ENCODE data around the gene RAD18.

The RAD18 gene

DNA sequence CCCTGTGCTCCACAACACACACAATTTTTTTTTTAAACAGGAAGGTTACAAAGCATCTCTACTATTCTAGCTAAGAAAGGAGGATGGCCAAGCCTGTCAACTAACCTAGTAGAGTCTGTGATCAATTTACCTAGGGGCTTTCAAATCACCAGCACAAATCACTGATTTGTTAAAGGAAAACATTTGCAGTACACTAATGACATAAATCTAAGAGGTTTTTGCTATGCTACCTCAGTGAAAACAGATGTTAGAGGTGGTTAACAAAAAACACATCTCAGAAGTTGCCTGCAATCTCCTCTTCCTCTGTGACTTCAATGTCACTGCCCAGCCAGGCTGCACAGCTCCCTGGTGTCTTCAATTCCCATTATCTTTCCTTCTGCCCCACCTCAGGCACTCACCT lies 72.0 kb downstream of the RAD18 start:
- DNase-seq = no peak

GRCh38 chr3:8888301-8888915 lies 74.9 kb downstream of the RAD18 start:
- DNase-seq = no peak

GRCh38 chr3:8887435-8888300 lies 75.6 kb downstream of the RAD18 start:
- no peak for DNase-seq

DNA sequence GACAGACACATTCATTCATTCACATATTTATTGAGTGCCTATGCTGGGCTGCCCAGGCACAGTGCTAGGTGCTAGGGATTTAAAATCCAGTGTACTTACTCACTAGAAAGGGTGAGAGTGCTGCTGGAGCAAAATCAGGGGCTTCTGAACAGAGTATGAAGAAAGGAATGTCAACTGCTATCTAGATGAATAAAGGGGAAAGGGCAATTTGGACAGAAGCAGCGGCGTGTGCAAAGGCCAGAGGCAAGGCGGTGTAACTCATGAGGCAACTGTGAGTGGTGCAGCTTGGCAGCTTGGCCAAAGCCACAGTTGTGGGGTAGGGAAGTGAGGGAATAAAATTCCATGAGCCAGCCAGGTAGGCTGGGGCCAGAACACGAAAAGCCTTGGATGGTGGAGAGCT lies 76.7 kb downstream of the RAD18 start:
- DNase-seq = no peak

- no peak for DNase-seq
These were observed 77.5 kb downstream of the RAD18 start for GRCh38 chr3:8885536-8886316.

GRCh38 chr3:8884630-8885290 lies 78.5 kb downstream of the RAD18 start:
- no peak for DNase-seq

DNA sequence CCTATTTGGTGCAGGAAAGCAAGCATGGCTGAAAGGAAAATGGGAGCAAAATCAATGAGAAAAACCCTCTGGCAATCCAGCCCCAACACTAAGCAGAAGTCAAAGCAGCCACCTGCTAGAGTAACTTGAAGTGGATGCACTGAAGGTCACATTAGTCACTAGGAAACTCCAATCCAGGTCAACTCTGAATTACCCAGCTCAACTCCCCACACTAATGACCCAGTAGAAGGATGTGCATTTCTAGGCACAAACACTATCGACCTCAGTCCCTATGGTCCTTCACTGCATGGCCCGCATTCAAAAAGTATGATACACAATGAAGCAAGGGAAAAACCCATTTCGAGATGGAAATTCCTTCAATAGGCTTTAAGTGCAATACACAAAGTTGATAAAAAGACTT lies 80.6 kb downstream of the RAD18 start:
- DNase-seq = no peak

DNA sequence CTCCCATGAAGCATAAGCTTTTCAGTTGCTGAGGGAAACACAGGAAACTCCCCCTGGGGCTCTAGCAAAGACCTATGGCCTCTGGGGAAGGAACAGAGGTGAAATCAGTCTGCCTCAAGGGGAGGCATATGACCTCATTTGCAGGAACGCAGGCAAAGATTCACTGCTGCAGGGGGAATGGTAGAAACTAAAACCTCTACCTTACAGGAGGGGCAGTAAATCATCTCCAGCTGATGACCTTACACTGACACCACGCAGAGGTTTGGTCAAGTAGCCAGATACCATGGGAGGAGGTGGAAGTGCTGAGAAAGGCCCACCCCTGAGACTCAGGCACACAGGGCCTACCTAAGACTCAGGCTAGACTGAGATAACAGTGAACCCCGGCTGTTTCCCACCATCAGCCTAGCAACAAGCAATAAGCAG lies 81.1 kb downstream of the RAD18 start:
- DNase-seq = no peak

GRCh38 chr3:8879347-8879944 lies 83.8 kb downstream of the RAD18 start:
- DNase-seq = no peak

GRCh38 chr3:8875836-8876235 lies 87.4 kb downstream of the RAD18 start:
- DNase-seq = no peak

GRCh38 chr3:8873740-8874139 lies 89.5 kb downstream of the RAD18 start:
- DNase-seq = no peak

DNA sequence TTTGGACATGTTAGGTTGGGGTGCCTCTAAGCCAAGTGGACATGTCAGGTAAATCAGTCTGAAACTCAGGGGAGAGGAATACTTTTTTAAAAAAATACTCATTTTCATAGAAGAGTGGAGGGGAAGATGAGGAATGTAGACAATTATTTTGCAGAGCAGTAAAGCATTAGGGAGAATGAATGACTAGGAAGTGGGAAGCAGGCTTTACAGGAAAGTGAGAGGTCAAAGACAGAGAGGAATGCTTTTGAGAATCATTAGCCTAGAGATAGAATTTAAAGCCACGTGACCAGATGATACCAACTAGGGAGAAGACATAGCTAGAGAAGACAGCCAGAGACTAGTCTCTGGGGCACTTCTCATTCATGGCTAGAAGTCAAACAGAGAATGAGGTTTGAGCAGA lies 91.0 kb downstream of the RAD18 start:
- DNase-seq = no peak

- DNase-seq = no peak
These were observed 92.0 kb downstream of the RAD18 start for GRCh38 chr3:8871306-8871705.

DNA sequence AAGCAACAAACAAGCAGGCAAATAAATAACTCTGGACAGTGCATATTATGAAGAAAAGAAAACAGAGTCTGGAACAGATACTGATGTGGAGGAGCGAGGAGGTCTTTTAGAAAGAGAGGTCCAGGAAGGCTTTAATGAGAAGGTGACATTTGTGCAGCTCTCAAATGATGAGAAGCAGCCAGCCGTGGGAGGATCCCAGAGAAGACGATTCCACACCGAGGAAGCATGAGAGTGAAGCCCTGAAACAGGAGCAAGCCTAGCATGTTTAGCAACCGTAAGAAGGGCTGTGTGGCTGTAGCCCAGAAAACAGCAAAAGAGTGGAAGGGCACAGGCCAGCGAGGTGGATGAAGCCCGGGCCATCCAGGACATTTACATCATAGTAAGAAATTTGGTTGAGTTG lies 93.1 kb downstream of the RAD18 start:
- no peak for DNase-seq

GRCh38 chr3:8869613-8870012 lies 93.7 kb downstream of the RAD18 start:
- DNase-seq = no peak

DNA sequence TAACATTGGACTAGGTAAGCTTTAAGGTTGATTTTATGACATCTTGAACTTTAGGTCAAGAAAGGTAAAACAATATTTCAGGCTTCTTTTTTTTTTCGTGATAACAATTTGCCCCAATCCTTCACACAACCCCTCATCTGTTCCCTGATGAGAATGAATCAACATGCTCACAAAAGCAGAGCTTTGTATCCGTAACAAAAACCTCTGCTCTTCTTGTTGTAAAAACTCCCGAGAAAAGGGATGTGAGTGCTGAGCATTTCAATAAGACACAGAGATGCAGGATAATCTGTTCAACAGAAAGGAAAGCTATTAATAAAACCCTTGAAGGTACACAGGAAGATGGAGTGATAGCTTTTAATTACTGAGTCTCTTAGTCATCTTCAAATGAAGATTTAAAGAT lies 94.3 kb downstream of the RAD18 start:
- DNase-seq = no peak

GRCh38 chr3:8867646-8868045 lies 95.6 kb downstream of the RAD18 start:
- no peak for DNase-seq

DNA sequence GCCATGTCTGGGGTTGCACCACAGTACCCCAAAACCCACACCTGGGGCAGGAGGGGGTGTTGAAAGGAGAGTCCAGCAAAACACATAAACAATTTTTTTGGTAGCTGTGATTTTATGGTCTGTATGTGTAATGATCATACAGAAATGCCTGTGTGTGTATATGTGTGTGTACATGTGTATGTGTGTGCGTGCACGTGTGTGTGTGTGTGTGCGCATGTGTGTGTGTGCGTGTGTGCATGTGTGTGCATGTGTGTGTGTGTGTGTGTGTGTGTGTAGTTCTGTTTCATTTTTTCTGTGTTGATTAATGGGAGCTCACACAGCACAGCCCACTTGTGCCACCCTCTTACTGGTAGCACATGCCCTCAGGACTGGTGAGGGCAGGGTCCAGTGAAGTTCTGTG lies 97.6 kb downstream of the RAD18 start:
- no peak for DNase-seq

- peak; percentile 25 for DNase-seq
These were observed 98.6 kb downstream of the RAD18 start for GRCh38 chr3:8864402-8865350.

- no peak for DNase-seq
These were observed 99.4 kb downstream of the RAD18 start for GRCh38 chr3:8863891-8864290.

DNA sequence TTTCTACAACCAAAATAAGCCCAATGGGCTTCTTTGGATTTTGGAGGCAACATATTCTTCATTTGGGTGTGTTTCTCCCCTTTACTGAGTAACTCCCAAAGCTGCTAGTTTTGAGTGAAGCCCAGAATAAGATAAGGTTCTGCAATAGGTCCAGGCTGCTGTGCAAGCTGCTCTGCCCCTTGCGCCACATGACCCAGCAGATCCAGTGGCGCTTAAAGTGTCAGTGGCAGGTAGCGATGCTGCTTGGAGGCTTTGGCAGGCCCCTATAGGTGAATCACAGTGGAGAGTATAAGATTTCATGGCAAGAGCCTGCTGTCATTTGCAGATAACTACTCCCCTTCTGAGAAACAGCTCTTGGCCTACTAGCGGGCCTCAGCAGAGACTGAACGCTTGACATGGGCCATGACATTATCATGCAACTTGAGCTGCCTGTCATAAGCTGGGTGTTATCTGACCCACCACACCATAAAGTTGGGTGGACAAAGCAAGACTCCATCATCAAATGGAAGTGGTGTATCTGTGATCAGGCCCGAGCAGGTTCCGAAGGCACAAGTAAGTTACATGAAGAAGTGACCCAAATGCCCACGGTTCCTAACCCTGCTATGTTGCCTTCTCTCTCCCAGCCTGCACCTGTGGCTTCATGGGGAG lies 105.4 kb downstream of the RAD18 start:
- DNase-seq = no peak

All from CD4-positive, alpha-beta T cell treated with Interferon gamma for 1 hour (primary cell).